Adipocyte (in vitro differentiated cells): ENCODE data around the gene TCF7L2.

Experiments used
- DNase-seq: peaks from one replicate; pipeline ENCODE4 v3.0.0-alpha.2; 2015; ENCODE audit warnings: low read depth
- H3K27me3 ChIP-seq: replicated peaks from 2 replicates; pipeline ENCODE4 v1.7.0; 2013; ENCODE audit warnings: mild to moderate bottlenecking, low read length, moderate library complexity; ENCODE audit not compliant: control insufficient read depth, insufficient read depth
- H3K36me3 ChIP-seq: 2 replicates; pipeline ENCODE4 v1.7.0; 2013; ENCODE audit warnings: low read length, mild to moderate bottlenecking, moderate library complexity; ENCODE audit not compliant: control insufficient read depth, insufficient read depth, severe bottlenecking
- H3K4me1 ChIP-seq: 2 replicates; pipeline ENCODE4 v1.7.0; 2013; ENCODE audit warnings: mild to moderate bottlenecking, low read length, moderate library complexity; ENCODE audit not compliant: control insufficient read depth, insufficient read depth
- H3K4me3 ChIP-seq: 2 replicates; pipeline ENCODE4 v1.7.0; 2013; ENCODE audit warnings: mild to moderate bottlenecking, low read length, moderate library complexity
- H3K9ac ChIP-seq: 2 replicates; pipeline ENCODE4 v1.7.0; 2013; ENCODE audit warnings: mild to moderate bottlenecking, low read length, moderate library complexity
- H3K9me3 ChIP-seq: 2 replicates; pipeline ENCODE4 v1.7.0; 2013; ENCODE audit warnings: mild to moderate bottlenecking, low read length, moderate library complexity; ENCODE audit not compliant: control insufficient read depth

TCF7L2 gene

GRCh38 chr10:113133497-113134115 is 183.6 kb downstream of the TCF7L2 start:
- peak overlapping the region; percentile 81 for H3K9ac ChIP-seq
- H3K4me1 ChIP-seq, result peaks cover 52% of the 10 kb centered on the region
- H3K9me3 ChIP-seq, result no peaks in the 10 kb centered on the region
- peak; percentile 57 for DNase-seq
- peaks cover 9% of the 10 kb centered on the region for H3K36me3 ChIP-seq
- H3K27me3 ChIP-seq, result no peaks in the 10 kb centered on the region
- peak overlapping the region; percentile 84 for H3K4me3 ChIP-seq

- H3K36me3 ChIP-seq, result peaks cover 9% of the 10 kb centered on the region
- no peak overlapping the region for H3K9ac ChIP-seq
- no peak overlapping the region for H3K4me3 ChIP-seq
- H3K9me3 ChIP-seq, result no peaks in the 10 kb centered on the region
- peaks cover 52% of the 10 kb centered on the region for H3K4me1 ChIP-seq
- no peaks in the 10 kb centered on the region for H3K27me3 ChIP-seq
- no peak for DNase-seq
Observed at GRCh38 chr10:113135025-113135424, 185.0 kb downstream of the TCF7L2 start.

GRCh38 chr10:113137941-113138685 is 188.1 kb downstream of the TCF7L2 start:
- H3K36me3 ChIP-seq, result peaks cover 32% of the 10 kb centered on the region
- no peaks in the 10 kb centered on the region for H3K27me3 ChIP-seq
- no peak for DNase-seq
- H3K9me3 ChIP-seq, result no peaks in the 10 kb centered on the region
- H3K4me3 ChIP-seq, result no peak overlapping the region
- H3K4me1 ChIP-seq, result peaks cover 25% of the 10 kb centered on the region
- no peak overlapping the region for H3K9ac ChIP-seq

GRCh38 chr10:113138937-113139585 is 189.0 kb downstream of the TCF7L2 start:
- H3K9me3 ChIP-seq, result no peaks in the 10 kb centered on the region
- no peaks in the 10 kb centered on the region for H3K27me3 ChIP-seq
- peak overlapping the region; percentile 3 for H3K9ac ChIP-seq
- no peak overlapping the region for H3K4me3 ChIP-seq
- no peak for DNase-seq
- H3K4me1 ChIP-seq, result peaks cover 16% of the 10 kb centered on the region
- H3K36me3 ChIP-seq, result peaks cover 42% of the 10 kb centered on the region

GRCh38 chr10:113139699-113140098 is 189.7 kb downstream of the TCF7L2 start:
- peaks cover 13% of the 10 kb centered on the region for H3K4me1 ChIP-seq
- no peak overlapping the region for H3K4me3 ChIP-seq
- peak; percentile 60 for DNase-seq
- H3K27me3 ChIP-seq, result no peaks in the 10 kb centered on the region
- H3K36me3 ChIP-seq, result peaks cover 45% of the 10 kb centered on the region
- H3K9me3 ChIP-seq, result no peaks in the 10 kb centered on the region
- peak overlapping the region; percentile 29 for H3K9ac ChIP-seq

- H3K36me3 ChIP-seq, result peaks cover 50% of the 10 kb centered on the region
- H3K4me1 ChIP-seq, result peaks cover 13% of the 10 kb centered on the region
- no peaks in the 10 kb centered on the region for H3K27me3 ChIP-seq
- H3K9me3 ChIP-seq, result no peaks in the 10 kb centered on the region
- H3K9ac ChIP-seq, result peak overlapping the region; percentile 29
- DNase-seq, result no peak
- no peak overlapping the region for H3K4me3 ChIP-seq
Observed at GRCh38 chr10:113140143-113141011, 190.3 kb downstream of the TCF7L2 start.

- Histone ChIP-seq H3K9ac (no peak overlapping the region), H3K36me3 (peaks cover 70% of the 10 kb centered on the region), H3K4me1 (peaks cover 13% of the 10 kb centered on the region), H3K27me3 (no peaks in the 10 kb centered on the region), H3K9me3 (no peaks in the 10 kb centered on the region), H3K4me3 (no peak overlapping the region)
- DNase-seq, result no peak
Observed at GRCh38 chr10:113142601-113143362, 192.7 kb downstream of the TCF7L2 start.

- peaks cover 88% of the 10 kb centered on the region for H3K36me3 ChIP-seq
Observed at GRCh38 chr10:113144576-113144975, 194.5 kb downstream of the TCF7L2 start.

GRCh38 chr10:113148071-113148825 is 198.2 kb downstream of the TCF7L2 start:
- H3K27me3 ChIP-seq, result no peaks in the 10 kb centered on the region
- peaks cover 5% of the 10 kb centered on the region for H3K4me1 ChIP-seq
- no peak overlapping the region for H3K9ac ChIP-seq
- no peak overlapping the region for H3K4me3 ChIP-seq
- DNase-seq, result no peak
- no peaks in the 10 kb centered on the region for H3K9me3 ChIP-seq
- H3K36me3 ChIP-seq, result peaks cover 100% of the 10 kb centered on the region

More at GRCh38 chr10:113144576-113144975, 194.5 kb downstream of the TCF7L2 start:
- Histone ChIP-seq H3K9me3 (no peaks in the 10 kb centered on the region), H3K4me1 (peaks cover 5% of the 10 kb centered on the region), H3K9ac (no peak overlapping the region), H3K4me3 (no peak overlapping the region), H3K27me3 (no peaks in the 10 kb centered on the region)
- no peak for DNase-seq

- Histone ChIP-seq H3K9ac (no peak overlapping the region), H3K4me3 (no peak overlapping the region), H3K4me1 (peaks cover 5% of the 10 kb centered on the region), H3K9me3 (no peaks in the 10 kb centered on the region), H3K27me3 (no peaks in the 10 kb centered on the region), H3K36me3 (peaks cover 100% of the 10 kb centered on the region)
- DNase-seq, result no peak
Observed at GRCh38 chr10:113148901-113149300, 198.9 kb downstream of the TCF7L2 start.
